Stimulated activated CD8-positive, alpha-beta memory T cell treated with anti-CD3 and anti-CD28 coated beads, Interleukin-12 subunit alpha, Interleukin-12 subunit beta, amount 100 ng/mL, for 24 hours (primary cell): ENCODE measurements around the gene PTGR3.

ENCODE experiments used
- DNase-seq: peaks from one replicate; pipeline ENCODE4 v3.0.0-alpha.2; 2020; ENCODE audit errors: extremely low read depth

The PTGR3 gene

DNA sequence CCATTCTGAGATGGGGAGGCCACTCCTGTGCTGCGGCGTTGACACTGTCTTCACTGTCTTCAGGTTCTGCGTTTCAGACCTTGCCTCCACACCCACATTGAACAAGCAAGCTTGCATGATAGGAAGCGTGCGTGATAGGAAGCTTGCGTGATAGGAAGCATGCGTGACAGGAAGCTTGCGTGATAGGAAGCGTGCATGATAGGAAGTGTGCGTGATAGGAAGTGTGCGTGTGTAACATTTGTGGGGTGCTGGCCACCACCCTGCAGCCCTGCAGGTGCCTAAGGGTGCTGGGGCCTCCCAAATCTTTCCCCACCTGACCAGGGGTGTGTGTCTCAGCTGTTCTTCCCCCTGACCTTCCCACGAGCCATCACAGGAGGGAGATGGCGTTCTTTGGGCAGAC is 27.0 kb upstream of the PTGR3 start:
- DNase-seq: no peak

DNA sequence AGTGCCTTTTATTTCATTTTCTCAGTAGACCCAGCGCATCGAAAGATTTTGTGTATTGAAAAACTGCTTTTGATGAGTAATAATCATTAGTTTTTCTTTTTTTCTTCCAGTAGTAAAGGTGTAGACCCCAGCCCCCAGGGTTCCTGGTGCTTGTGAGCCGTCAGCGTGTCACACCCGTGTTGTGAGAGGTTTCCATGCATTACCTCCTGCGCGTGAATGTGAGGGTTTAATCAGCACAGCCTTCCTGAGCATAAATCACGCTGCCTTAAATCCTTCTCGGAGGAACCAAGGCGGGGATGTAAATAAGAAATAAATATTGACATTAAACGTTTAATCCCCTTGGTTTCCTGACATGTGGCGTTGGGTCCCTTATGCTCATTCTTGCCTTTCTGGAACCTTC is 26.0 kb upstream of the PTGR3 start:
- DNase-seq: no peak

DNA sequence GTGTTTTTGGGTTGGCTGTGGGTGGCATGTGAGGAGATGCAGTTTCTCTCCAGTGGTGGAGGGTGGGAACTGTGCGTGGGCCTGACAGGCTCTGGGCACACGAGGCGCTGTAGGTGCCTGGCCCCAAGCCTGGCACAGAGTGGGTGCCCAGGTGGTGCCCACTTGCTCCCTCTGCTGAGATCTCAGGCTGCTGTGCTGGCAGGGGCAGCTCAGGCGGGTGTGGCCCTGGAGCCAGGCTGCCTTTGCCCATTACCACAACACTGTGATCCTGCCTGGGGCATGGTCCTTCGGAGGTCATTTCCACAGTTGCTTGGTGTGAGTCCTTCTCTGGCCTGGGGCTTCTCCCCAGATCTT is 22.1 kb upstream of the PTGR3 start:
- no peak for DNase-seq

DNA sequence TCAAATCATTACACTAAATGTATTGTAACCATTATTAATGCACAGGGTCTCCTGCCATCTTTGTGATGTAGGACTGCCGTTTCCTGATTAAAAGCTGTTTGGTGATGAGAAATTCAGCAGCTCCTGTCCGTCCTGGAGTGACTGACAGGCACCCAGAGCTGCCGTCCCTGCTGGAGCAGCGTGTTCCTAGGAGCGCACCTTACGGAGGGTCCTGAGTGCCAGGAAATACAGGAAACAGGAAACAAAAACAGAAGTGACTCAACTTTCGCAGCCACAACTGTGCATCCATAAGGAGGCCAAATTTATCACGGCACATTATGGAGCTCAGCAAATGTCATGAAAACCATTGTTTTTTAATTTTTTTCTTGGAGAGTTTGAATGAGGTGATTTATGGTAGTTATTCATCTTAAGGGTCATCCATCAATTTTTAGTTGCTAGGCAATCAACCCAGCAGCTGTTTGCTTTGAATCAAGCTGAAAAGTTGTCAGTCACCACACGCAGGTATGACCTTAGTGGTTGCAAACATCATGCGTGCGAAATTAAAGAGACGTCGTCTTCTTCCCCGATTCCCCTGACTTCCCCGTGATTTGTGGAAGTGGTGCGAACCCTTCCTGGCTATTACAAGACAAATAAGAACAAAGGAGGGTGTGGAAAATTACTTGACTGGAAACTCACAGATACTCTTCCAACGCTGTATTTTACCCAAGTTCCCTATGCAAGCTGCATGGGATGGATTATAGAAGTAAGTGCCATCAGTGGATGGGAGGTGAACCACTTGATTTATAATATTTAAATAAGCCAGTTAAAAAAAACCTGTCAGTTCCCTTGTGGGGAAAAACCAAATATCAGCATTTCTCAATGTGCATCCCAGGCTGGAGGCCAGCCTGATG is 21.5 kb upstream of the PTGR3 start:
- DNase-seq: no peak

DNA sequence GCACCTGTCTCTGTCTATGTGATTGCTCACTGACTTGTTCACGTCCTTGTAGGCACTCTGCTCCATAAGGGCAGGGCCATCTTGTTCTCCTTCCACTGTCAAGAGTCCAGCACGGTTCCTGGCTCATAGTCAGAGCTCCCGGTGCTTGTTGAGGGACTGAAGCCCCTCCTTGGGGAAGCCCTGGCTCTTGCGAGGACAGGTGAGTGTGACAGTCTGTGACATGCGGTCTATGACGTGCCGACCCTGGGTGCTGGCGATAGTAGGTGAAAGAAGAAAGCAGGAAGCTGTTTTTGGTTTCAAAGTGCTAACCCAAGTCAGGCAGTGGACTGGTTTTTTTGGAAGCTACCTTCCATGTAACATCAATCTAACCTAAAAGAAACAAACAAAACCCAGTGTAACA is 20.5 kb upstream of the PTGR3 start:
- DNase-seq: no peak

DNA sequence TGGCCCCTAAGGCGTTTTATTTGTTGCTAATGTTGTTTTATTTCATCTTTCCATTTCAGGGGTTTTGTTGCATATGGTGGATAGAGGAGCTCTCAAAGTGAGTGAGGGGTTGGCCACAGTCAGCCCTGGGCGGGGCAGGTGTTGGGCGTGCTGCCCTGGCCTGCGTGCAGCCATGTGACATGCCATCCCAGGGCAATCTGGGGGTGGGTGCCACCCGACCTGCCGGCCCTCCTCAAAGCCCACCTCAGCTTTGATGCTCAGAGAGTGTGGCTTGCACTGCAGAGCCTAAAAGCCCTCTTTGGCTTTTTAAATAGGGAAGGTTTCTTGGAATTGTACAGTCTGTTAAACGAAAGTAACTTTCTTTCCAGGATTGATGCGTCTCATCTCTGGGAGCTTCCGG is 20.0 kb upstream of the PTGR3 start:
- no peak for DNase-seq

DNA sequence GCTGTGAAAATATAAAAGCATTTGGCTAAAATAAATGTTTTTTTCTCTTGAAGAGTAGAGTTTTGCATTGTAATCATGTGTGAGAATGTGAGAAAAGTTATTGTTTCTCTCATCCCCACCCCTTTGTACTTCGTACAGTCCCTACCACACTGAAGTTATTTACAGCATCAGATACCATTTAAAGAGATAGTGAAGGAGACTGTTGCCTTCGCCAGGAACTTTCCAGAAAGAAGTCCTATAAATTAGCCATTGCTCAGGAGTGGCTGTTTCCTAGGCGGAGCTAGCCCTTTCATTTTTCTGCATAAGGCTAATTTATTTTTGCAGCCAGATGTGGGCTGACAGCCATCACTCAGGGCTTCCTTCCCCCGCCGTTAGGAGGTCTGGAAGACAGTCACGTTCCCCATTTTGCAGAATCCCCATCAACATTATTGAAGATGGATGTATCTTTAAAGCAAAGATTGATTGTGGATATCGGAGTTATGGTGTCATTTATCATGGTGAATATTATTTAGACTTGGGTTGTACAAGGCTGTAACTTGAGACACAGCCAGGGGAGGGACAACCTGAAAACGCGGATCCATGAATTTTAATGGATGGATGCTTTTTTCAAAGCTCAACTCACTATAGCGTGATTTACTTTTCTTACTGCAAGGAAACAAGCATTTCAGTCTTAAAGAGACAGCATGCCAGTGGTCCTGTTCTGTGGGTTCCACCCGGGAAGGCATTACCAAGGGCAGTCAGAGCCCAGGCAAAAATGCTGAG is 18.8 kb upstream of the PTGR3 start:
- DNase-seq: no peak

DNA sequence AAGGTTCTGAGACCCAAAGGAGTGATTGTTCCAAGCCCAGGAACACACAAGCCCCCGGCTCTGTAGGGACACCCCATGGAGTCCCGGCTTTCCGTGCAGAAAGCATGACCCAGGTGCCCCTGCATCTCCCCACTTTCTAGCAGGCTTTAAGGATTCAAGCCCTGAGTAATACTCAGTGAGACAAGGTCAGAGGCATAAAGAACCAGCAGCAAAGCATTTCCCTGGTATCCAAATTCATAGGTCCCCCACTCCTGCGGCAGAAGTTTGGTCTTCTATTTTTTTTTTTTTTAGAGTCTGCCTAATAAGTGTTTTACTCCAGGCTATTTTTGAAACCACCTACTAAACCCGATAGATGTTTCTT is 18.0 kb upstream of the PTGR3 start:
- DNase-seq: no peak

DNA sequence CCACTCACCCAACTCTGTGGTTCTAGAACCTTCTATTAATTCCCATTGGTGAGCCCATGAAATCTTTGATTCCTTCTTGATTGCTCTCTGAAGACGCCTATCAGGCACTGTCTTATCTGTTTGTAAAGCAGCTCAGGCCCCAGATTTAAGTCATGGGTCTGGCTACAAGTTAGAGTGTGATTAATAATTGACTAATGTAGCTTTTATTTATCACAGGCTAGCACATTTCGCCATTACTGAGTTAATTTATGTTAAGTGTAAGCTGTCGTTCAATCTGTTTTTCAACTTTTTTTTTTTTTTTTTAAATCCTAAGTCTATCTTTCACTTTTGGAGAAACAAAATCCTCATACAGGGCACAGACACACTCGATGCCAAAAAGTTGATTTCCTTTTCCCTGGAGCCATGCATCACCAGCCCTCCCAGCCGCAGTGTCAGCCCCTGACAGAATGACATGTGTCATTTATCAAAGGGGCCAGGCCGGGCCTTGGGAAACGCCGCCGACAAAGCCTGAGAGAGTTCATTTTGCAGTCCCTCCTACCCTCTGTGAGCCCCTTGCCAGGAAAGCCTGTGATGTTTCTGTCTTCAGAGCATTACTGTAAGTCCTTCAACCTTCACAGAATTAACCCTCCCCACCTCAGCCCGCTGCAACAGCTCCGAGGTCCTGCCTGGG is 17.5 kb upstream of the PTGR3 start:
- DNase-seq: no peak

DNA sequence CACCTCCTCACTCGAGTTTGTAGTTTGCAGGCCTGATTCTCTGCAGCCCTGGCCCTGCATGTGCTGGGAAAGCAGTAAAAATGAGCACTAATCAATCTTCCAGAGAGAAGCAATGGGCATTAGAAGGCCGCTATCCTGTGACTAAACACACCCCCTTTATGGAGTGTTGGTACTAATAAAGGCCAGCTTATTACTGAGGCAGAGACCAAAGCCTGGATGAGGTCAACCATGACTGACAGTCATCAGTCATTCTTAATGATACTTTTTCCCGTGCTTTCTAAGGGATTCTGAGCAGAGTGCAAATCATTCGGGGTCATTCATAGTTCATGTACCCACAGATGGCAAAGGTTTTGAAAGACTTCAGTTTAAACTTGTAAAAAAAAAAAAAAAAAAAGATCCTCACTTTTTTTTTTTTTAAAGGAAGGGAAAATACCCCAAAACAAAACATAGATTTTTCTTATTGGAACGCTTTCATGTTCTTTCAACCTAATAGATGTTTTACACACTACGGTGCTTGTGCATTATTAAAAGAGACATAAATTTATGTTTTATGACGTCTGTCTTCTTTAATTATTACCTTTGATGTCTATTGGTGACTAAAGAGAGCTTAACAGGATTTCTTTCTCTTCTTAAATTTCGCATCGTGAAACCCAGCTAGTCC is 14.9 kb upstream of the PTGR3 start:
- no peak for DNase-seq

DNA sequence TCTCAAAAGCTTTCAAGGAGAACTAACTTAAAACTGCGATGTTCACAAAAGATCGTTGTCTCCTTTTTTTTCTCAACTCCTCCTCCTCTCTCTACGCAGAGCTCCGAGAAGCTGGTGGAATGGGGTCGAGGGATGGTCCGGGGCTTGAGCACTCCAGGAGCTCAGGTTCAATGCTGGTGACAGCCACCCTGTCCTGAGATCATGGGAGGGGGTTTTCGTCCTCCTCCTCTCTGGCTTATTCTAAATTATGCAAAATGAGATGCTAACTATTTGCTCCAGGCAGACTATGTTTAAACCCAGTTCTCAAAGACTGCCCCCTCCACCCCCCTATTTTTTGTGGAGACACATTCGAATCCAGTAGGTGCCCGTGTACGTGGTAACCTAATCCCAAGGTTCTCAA is 13.5 kb upstream of the PTGR3 start:
- no peak for DNase-seq

DNA sequence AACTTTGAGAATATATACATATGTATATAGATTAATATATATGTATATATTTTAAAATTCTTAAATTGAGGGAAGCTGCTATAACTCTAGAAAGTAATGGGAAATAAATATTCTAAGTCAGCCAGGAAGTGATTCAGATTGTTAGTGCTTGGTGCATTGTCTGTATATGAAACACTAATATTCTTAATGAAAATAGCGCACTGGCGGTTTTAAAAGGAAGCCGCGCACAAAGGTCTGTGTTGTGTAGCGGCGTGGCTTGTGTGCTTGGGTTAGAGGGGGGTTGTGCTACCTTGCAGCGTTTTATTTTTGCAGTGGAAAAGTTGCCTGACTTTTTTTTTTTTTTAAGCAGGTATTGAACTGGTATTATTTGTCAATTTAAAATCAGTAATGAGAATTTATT is 13.0 kb upstream of the PTGR3 start:
- DNase-seq: no peak

DNA sequence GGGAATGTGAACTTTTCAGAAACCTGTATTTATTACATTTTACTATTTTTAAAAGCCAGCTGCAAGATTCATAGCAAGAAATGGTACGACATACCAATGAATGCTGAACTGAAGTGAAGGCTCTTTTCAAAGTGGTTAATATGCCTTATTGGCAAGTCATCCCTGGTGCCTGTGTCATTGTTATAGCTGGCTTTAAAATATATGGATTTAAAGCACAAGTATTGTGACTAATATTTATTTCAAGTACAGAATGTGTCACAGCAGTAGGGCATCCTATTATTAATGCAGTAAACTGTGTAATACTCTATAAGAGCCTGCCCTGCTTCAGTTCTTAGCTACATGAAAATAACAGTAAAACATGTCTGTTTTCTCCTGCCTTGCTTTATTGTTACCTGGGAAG is 12.5 kb upstream of the PTGR3 start:
- no peak for DNase-seq

DNA sequence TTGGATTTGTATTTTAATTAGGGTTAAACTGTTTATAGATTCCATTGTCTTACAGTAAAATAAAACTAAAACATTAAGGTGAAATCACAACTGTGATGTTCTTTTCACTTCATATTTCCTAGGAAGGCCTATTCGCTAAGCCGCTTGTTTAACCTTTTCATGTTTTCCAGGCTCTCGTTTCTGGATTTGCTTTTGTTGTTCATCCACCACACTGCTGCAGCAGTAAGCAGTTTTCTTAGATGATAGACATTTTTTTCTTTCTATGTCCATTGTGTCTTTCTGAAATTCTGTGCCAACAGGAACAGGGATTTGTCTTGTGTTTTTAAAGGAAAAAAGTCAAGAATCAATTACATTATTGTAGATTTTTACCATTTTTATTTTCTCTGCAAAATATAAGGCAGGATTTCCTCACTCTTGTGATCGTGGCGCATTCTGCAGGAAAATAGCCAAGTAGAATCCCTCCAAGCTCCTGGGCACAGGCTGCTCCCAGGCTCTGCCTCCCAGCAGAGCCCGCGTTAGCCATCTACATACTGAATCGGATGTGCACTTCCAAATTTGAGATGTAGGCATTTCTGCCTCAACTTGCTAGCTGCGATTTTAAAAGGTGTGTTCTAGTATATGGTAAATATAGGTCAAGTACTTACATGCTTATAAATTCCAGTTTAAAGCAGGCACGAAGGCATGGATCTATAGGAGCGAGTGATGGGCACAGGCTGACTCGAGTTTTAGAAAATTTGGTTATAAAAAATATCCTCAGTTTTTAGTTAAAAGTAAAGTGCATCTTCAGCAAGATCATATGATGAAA is 11.8 kb upstream of the PTGR3 start:
- DNase-seq: no peak

DNA sequence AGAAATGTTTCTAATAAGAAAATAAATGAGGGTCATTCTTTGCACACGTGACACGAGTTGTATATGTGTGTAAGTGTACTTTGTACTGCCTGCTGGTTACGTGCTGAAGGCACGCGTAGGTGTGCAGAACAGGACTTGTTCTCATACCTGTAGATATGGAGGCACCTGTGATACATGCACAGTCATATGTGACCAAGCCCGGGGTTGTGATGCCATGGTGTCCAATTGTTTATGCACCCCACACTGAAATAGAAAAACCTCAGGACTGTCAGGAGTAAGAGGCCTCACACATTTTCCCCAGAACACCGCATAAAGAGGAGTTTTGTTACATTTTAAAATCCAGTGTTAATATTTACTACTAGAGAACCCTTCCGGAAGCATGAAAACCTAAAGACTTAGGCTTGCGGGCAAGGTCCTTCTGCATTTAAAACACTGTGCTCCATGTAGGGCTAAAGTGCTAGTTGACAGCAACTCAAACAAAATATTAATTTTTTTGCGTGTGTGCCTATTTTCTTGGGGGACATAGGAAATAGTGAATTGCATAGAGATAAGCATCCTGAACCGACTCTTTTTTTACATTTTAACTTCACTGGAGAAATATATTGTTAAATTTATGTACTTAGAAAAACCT is 10.9 kb upstream of the PTGR3 start:
- no peak for DNase-seq

DNA sequence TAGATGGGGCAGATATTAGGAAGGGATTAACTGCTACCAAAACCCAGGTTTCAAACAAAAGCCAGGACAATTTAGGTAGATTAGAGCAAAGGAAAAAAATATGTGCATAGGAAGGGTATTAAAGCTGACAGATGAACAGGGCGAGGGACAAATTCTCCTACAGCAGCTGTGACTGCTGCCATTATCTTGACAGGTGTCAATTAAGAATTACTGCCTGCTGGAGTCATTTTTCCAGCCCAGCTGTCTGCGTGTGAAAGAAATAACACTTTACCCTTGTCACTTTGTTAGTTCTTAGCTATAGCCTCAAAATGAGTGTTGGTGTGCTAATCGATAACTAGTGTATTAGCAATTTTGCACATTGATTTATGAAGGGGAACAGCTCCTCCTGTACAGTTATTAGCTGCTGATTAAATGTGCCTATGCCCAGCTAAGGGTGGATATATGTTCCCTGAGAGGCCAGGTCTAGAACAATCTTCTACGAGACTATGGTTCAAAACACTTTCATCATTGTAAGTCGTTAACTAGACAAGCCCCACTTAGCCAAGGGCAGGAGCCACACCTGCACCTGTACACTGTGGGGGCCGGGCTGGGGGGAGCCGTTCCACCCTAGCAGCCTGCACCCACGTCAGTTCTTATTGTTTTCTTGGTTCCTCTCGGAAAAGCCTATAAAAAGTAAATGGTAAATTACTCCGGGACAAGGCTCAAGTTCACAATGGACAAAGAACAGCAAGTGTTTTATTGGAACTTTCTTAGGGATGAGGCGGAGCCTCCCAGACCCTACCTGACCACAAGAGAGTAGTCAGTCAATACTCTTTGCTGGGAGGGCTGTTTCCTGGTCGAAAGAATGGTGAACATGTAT is 9.4 kb upstream of the PTGR3 start:
- DNase-seq: no peak

DNA sequence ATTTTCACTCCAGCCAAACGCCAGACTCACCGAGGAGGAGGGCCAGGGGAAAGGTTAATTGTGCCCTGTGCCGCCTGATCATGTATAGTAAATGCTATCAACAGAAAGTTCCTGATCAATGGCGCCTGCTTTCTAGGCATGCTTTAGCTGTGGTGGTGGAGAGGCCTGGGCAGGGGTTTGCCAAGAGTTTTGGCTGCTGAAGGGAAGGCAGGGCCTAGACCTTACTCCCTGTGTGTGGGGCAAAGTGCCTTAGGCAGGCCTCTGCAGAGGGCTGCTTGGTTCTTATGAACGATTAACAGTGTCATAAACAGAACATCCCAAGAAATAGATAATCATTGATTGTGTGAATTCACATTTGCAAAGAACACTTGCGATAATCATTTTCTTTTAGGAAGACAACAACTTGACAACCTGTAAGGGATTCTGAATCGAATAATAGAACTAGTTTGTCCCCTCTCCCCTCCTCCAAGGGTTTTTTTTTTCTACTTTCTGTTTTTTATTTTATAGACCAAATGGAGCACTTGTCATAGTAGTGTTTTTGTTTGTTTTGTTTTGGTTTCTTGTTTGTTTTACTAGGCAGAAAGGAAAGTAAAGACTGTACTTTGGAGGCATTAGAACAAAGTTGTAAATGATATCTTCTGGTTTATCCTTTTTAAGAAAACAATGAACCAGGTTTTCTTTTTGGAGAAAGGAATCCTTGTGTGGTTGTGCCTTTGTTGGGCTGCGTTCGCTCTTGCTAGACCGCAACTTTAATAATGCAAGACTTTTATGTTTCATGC is 8.2 kb upstream of the PTGR3 start:
- no peak for DNase-seq

DNA sequence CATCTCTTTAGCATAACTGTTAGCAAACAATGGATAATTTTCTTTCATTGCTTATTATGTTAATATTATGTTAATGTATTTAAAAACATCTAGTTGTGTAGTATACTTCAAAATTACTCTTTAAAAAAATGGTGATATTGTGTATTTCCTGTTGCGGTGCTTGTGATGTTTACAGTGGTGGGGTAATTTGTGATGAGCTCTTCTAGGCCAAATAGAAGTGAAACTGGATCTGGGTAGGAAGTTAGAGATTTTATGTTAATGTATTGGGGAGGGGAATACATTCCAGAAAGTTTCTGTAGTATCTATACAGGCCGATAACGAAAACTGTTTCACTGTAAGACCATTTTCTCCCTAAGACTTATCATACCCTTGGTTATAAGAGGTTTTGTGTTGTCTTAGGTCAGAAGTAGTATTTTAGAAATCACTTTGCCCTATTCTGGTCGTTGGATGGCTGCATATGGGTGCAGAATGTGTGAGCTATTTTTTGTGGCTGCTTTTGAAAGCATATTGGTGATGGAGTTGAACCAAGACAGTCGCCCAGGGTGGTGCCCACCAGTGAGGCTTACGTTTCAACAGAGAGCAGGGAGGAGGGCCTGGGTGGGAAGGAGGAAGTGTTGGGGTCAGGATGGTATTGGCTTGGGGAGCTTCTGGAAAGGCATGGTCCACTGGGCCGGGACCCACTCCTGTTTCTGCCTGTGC is 7.4 kb upstream of the PTGR3 start:
- no peak for DNase-seq

DNA sequence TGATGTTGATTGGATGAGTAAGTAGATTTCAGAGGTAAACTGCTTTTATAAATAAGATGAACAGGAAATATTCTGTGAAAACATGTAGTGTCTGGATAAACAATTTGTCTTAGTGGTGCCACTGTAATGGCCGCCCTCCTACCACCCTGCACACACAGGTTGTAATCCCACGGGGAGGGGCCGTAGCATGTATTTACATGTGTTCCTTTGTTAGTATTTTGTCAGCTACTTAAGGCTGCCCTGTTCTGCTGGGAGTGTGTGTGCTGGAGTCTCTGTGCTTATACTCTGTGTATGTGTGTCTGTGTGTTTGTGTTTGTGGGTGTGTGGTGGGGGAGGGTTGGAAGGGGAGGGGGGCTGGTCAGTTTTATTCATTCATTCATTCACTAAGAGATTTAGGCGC is 6.7 kb upstream of the PTGR3 start:
- no peak for DNase-seq
